Cardiac muscle cell (in vitro differentiated cells and primary cell): ENCODE measurements around the gene HCN2. TPM values are rescaled to one million over a fixed set of nuclear protein-coding genes. Genes with fewer than 3 reads are reported as not detected.
"Not testable (repeated sequence)": the region's sequence is repeated elsewhere in the genome, so short reads cannot be mapped to it uniquely, and the experiment has no call there.

Experiments
- DNase-seq, 2 donors: peaks; one replicate each; pipeline versions ENCODE4 v3.0.0 to v3.0.0-alpha.2; 2010 to 2017; ENCODE audit warnings: low read depth in 1 of 2, low spot score in 1 of 2
- H3K27ac ChIP-seq: fragments of 200-600 bp; sonication (generic); 2 replicates; pipeline ENCODE4 v1.5.1; 2016
- H3K27me3 ChIP-seq: fragments of 200-600 bp; sonication (generic); 2 replicates; pipeline ENCODE4 v1.6.0; 2016; ENCODE audit warnings: control low read depth
- H3K36me3 ChIP-seq: fragments of 200-600 bp; sonication (generic); 2 replicates; pipeline ENCODE4 v1.5.1; 2016; ENCODE audit warnings: control low read depth
- H3K4me1 ChIP-seq: fragments of 200-600 bp; sonication (generic); 2 replicates; pipeline ENCODE4 v1.8.1; 2017; ENCODE audit warnings: low read depth, mild to moderate bottlenecking, mixed run types
- H3K4me3 ChIP-seq: fragments of 200-600 bp; sonication (generic); 2 replicates; pipeline ENCODE4 v1.5.1; 2016; ENCODE audit warnings: mild to moderate bottlenecking
- H3K9me3 ChIP-seq: fragments of 200-600 bp; sonication (generic); 2 replicates; pipeline ENCODE4 v1.5.1; 2017; ENCODE audit warnings: low read depth, mild to moderate bottlenecking, control low read depth
- CTCF ChIP-seq: IDR thresholded peaks from 2 replicates; pipeline ENCODE4 v1.5.1; 2012; ENCODE audit warnings: low read depth, mild to moderate bottlenecking, low read length
- polyA plus RNA-seq: library from polyadenylated mRNA; unstranded; fragments of >200 nt; fragmentation: Nextera tagmentation; extraction: Ambion mirVana; gene quantifications from 2 replicates; pipeline ENCODE4 v1.2.1, GENCODE V29; 2016
- total RNA-seq: library from RNA; depleted of rRNA; stranded (reverse); fragments of >200 nt; gene quantifications from 2 replicates; pipeline ENCODE4 v1.2.3, GENCODE V29; 2016

HCN2 gene
- total and polyA plus RNA-seq, 2 experiments from 2014 or later = 0.46 to 1.0 TPM

DNA sequence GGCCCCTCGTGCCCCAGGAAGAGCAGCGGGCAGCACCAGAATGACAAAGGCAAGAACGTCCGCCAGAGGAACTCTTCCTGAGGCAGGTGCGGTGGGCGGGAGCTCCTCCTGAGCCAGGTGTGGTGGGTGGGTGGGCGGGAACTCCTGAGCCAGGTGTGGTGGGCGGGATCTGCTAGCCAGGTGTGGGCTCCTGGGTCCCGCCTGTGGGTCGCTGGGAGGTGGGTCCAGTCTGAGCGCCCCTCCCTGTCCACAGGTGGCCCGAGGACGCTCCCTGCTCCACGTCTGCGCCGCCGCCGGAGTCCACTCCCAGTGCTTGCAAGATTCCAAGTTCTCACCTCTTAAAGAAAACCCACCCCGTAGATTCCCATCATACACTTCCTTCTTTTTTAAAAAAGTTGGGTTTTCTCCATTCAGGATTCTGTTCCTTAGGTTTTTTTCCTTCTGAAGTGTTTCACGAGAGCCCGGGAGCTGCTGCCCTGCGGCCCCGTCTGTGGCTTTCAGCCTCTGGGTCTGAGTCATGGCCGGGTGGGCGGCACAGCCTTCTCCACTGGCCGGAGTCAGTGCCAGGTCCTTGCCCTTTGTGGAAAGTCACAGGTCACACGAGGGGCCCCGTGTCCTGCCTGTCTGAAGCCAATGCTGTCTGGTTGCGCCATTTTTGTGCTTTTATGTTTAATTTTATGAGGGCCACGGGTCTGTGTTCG, 7.0 kb upstream of the HCN2 start:
- H3K36me3 ChIP-seq = peaks cover 11% of the 10 kb centered on the region
- no peaks in the 10 kb centered on the region for H3K9me3 ChIP-seq
- DNase-seq = peak in 1 of 2 donors; percentile 37
- TF ChIP-seq CTCF = no peak
- no peak overlapping the region for H3K27ac ChIP-seq
- H3K4me3 ChIP-seq = no peak overlapping the region
- no peaks in the 10 kb centered on the region for H3K4me1 ChIP-seq
- no peaks in the 10 kb centered on the region for H3K27me3 ChIP-seq

GRCh38 chr19:583198-583967, 6.3 kb upstream of the HCN2 start:
- peaks cover 11% of the 10 kb centered on the region for H3K36me3 ChIP-seq
- no peaks in the 10 kb centered on the region for H3K9me3 ChIP-seq
- no peak for TF ChIP-seq CTCF
- no peak overlapping the region for H3K4me3 ChIP-seq
- no peak for DNase-seq
- H3K4me1 ChIP-seq = no peaks in the 10 kb centered on the region
- H3K27ac ChIP-seq = no peak overlapping the region
- H3K27me3 ChIP-seq = peaks cover under 1% of the 10 kb centered on the region

- no peak for TF ChIP-seq CTCF
- no peaks in the 10 kb centered on the region for H3K9me3 ChIP-seq
- no peak overlapping the region for H3K4me3 ChIP-seq
- H3K27ac ChIP-seq = no peak overlapping the region
- peaks cover 6% of the 10 kb centered on the region for H3K27me3 ChIP-seq
- H3K4me1 ChIP-seq = no peaks in the 10 kb centered on the region
- DNase-seq = no peak
- peaks cover 11% of the 10 kb centered on the region for H3K36me3 ChIP-seq
These were observed 5.8 kb upstream of the HCN2 start for GRCh38 chr19:583968-584239.

DNA sequence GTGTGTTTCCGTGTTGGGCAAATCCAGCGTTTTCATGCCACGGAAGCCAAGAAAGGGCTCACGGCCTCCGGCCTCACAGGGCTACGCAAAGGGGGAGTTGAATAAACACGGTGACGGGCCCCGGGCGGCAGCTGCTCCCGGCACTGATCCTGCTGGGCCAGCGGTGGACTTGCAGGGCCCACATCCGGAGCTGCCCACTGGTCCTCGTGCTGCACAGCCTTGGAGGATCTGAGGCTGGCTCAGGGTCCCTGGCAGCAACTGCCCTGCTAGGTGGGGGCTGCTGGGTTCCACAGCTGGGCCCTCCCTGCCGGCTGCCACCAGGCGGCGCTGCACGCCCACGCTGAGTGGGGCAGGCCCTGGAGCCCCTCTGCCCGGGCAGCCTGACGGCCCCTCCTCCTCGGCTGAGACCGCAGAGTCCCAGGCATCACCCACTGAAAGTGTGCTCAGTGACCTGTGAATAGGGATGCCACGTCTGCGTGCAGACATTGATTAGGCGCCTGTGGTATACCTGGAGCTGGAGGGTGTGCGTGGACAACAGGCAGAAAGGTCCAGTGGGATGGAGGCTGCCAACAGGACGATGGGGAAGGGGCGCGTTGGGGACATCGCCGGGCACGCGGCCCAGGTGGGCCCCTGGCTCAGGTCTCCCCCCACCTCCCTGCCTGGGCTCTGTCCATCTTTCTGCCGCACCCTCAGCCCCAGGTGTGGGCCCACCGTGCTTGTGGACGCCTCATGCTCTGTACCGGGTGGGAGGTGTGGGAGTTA, 5.3 kb upstream of the HCN2 start:
- H3K27ac ChIP-seq = no peak overlapping the region
- peak; percentile 66 to 79 for DNase-seq

DNA sequence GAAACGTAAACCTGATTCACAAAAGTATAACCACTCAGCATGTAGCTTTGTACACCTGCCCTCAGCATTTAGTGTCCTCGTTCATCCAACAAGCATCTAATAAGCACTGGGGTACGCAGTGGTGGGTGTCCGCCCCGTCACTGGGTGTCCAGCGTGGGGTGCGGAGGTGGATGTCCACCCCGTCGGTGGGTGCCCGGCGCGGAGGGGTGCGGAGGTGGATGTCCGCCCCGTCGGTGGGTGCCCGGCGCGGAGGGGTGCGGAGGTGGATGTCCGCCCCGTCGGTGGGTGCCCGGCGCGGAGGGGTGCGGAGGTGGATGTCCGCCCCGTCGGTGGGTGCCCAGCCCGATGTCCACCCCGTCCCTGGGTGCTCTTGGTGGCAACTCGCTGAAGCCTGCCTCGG, 4.5 kb upstream of the HCN2 start:
- Histone ChIP-seq H3K36me3 (peaks cover 11% of the 10 kb centered on the region), H3K27me3 (peaks cover 12% of the 10 kb centered on the region)
- DNase-seq, H3K27ac ChIP-seq, H3K4me3 ChIP-seq, H3K4me1 ChIP-seq, H3K9me3 ChIP-seq: not testable (repeated sequence)

More for the DNA sequence above, 5.3 kb upstream of the HCN2 start:
- peaks cover 11% of the 10 kb centered on the region for H3K36me3 ChIP-seq
- no peaks in the 10 kb centered on the region for H3K9me3 ChIP-seq
- H3K4me1 ChIP-seq = peaks cover 2% of the 10 kb centered on the region
- no peak overlapping the region for H3K4me3 ChIP-seq
- TF ChIP-seq CTCF = peak; percentile 97
- peaks cover 11% of the 10 kb centered on the region for H3K27me3 ChIP-seq
